Measurements from ENCODE around the gene SLC7A7. TPM values are rescaled to one million over a fixed set of nuclear protein-coding genes. Genes with fewer than 3 reads are reported as not detected.

The SLC7A7 gene
- total and polyA plus RNA-seq, 9 of the 15 experiments (the other 6 are each of a cell fraction or from before 2014, with no cell fraction given): 0.07 to 0.68 (median 0.41) TPM

DNA sequence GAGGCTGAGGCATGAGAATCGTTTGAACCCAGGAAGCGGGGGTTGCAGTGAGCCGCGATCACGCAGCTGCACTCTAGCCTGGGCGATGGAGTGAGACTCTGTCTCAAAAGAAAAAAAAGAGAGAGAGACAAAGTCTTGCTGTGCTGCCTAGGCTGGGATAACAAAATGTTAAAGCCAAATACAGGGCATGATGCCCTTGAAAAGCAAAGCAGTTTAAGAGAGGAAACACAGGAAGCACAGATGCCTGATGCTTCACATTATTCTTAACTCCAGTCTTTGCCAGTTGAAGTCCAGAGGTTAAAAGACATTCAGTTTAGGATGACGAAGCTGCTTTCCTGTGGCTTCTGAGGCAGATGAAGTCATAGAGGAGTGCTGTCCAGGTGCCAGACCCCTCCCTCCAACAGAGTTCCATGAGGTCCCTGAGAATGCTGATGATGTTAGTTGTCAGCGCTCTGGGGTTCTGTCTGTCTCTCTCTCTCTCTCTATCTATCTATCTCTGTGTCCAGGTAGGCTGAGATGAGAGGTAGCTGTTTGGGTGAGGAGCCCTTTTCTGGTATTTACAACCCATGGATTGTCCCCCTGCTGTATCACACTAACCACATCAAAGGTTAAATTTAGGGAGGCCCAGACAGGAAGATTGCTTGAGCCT is 9.6 kb upstream of the SLC7A7 start (continued):
- TF ChIP-seq NR2C2 (CRISPR knock-in tag; IDR thresholded peaks at IDR 0.05) (no peak), NR2C2 (tag; IDR thresholded peaks at IDR 0.05) (peak; percentile 64; the same call in 1 of the 2 replicates), SOX6 (IDR thresholded peaks at IDR 0.05) (0 out of 2 replicates have a peak, but pooled peaks have one; percentile 25), NEUROD1 (IDR thresholded peaks at IDR 0.05; ENCODE audit: borderline replicate concordance, low read depth, low read length, partially characterized antibody) (peak; percentile 12), POLR2AphosphoS2 (IDR thresholded peaks at IDR 0.05; ENCODE audit: low read length) (no peak), ZNF592 (IDR thresholded peaks at IDR 0.05) (peak; percentile 77), NFE2 (IDR thresholded peaks at IDR 0.05; ENCODE audit: low read depth) (peak; percentile 94), EP400 (IDR thresholded peaks at IDR 0.05) (peak; percentile 62; the same call in 1 of the 2 replicates), LEF1 (IDR thresholded peaks at IDR 0.05) (peak; percentile 90), MAFK (IDR thresholded peaks at IDR 0.05; ENCODE audit: low read length) (peak; percentile 74), ESRRA (IDR thresholded peaks at IDR 0.05; ENCODE audit: borderline replicate concordance, low read depth) (peak; percentile 49; the same call in 1 of the 2 replicates)
- TF ChIP-seq, protein P1, sequence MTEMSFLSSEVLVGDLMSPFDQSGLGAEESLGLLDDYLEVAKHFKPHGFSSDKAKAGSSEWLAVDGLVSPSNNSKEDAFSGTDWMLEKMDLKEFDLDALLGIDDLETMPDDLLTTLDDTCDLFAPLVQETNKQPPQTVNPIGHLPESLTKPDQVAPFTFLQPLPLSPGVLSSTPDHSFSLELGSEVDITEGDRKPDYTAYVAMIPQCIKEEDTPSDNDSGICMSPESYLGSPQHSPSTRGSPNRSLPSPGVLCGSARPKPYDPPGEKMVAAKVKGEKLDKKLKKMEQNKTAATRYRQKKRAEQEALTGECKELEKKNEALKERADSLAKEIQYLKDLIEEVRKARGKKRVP (CRISPR knock-in tag; IDR thresholded peaks at IDR 0.05): no peak
